B cell (primary cell): Measurements from ENCODE around the gene EML6. TPM values are rescaled to one million over a fixed set of nuclear protein-coding genes. Genes with fewer than 3 reads are reported as not detected.

Experiments
- ATAC-seq: fragments of 200-7000 bp; cut with Tn5 transposase; one replicate; pipeline ENCODE4 v1.10.0; 2021; ENCODE audit warnings: low read depth, mild to moderate bottlenecking, moderate number of reproducible peaks, moderate library complexity
- CTCF ChIA-PET: fragments of 350-600 bp; sonication (Branson Sonifier 250); formaldehyde crosslinking; loops from one replicate; lab custom pipeline; 2021; ENCODE audit warnings: antibody characterized with exemption, inconsistent platforms; lab: Charles Lee
- POLR2A ChIA-PET: fragments of 350-600 bp; sonication (Branson Sonifier 250); formaldehyde crosslinking; loops from one replicate; lab custom pipeline; 2021; ENCODE audit warnings: antibody characterized with exemption; lab: Charles Lee
- DNase-seq: peaks from one replicate; pipeline ENCODE4 v3.0.0; 2013
- H2AFZ ChIP-seq: 2 replicates; pipeline ENCODE4 v1.6.1; 2012; ENCODE audit warnings: mild to moderate bottlenecking, low read depth, low read length; ENCODE audit not compliant: insufficient read depth, poor library complexity, severe bottlenecking
- H3K27ac ChIP-seq, 2 donors: 1 replicate in 1 of 2; 2 replicates in 1 of 2; pipeline ENCODE4 v1.5.1; 2012 to 2013; ENCODE audit warnings: low read length in 2 of 2, mild to moderate bottlenecking in 2 of 2, moderate library complexity in 1 of 2
- H3K27me3 ChIP-seq, 4 experiments: fragments of 200-600 bp in 1 of 4; sonication (generic) in 1 of 4; replicated peaks in 1 of 4; 1 replicate in 2 of 4; 2 replicates in 2 of 4; pipeline versions ENCODE4 v1.6.1 to v1.7.0; 2013 to 2016; ENCODE audit warnings: low read length in 3 of 4, mild to moderate bottlenecking in 2 of 4, mixed read lengths in 1 of 4, moderate library complexity in 1 of 4; ENCODE audit not compliant: insufficient read depth in 4 of 4, control insufficient read depth in 3 of 4; ENCODE audit errors: control extremely low read depth in 1 of 4
- H3K36me3 ChIP-seq, 2 experiments: replicated peaks in 1 of 2; 1 replicate in 1 of 2; 2 replicates in 1 of 2; pipeline versions ENCODE4 v1.6.1 to v1.7.1; 2013; ENCODE audit warnings: low read length in 1 of 2; ENCODE audit not compliant: insufficient read depth in 2 of 2, control insufficient read depth in 1 of 2; ENCODE audit errors: control extremely low read depth in 1 of 2, extremely low read depth in 1 of 2
- H3K4me1 ChIP-seq, 2 donors: fragments of 200-600 bp in 1 of 2; sonication (generic) in 1 of 2; 1 replicate in 1 of 2; 2 replicates in 1 of 2; pipeline versions ENCODE4 v1.5.1 to v1.6.1; 2013 to 2017; ENCODE audit warnings: low read length in 2 of 2; ENCODE audit not compliant: control insufficient read depth in 2 of 2, insufficient read depth in 2 of 2
- H3K4me2 ChIP-seq: replicated peaks from 2 replicates; pipeline ENCODE3; 2012; ENCODE audit warnings: mild to moderate bottlenecking, low read depth, low read length; ENCODE audit not compliant: poor library complexity, severe bottlenecking
- H3K4me3 ChIP-seq, 5 experiments: fragments of 200-600 bp in 1 of 5; sonication (generic) in 1 of 5; 1 replicate in 3 of 5; 2 replicates in 2 of 5; pipeline versions ENCODE4 v1.5.1 to v1.7.0; 2011 to 2016; ENCODE audit warnings: low read length in 4 of 5, mild to moderate bottlenecking in 4 of 5, low read depth in 2 of 5, control low read depth in 1 of 5, moderate library complexity in 1 of 5; ENCODE audit not compliant: insufficient read depth in 1 of 5; ENCODE audit errors: control extremely low read depth in 1 of 5, extremely low read depth in 1 of 5
- H3K79me2 ChIP-seq: fragments of 200-600 bp; sonication (generic); one replicate; pipeline ENCODE4 v1.6.0; 2016; ENCODE audit warnings: low read length; ENCODE audit not compliant: control insufficient read depth, insufficient read depth
- H3K9ac ChIP-seq: fragments of 200-600 bp; sonication (generic); 2 replicates; pipeline ENCODE4 v1.6.1; 2017; ENCODE audit warnings: mild to moderate bottlenecking, low read length, moderate library complexity
- H3K9me3 ChIP-seq, 3 donors: one replicate each; pipeline versions ENCODE4 v1.6.1 to v1.7.1; 2013; ENCODE audit warnings: low read length in 2 of 3; ENCODE audit not compliant: control insufficient read depth in 2 of 3, insufficient read depth in 1 of 3; ENCODE audit errors: control extremely low read depth in 1 of 3
- H4K20me1 ChIP-seq: 2 replicates; pipeline ENCODE4 v1.6.0; 2012; ENCODE audit warnings: mild to moderate bottlenecking, low read length; ENCODE audit not compliant: insufficient read depth, control insufficient read depth, poor library complexity, severe bottlenecking
- H3K27ac Mint-ChIP-seq: one replicate; pipeline ENCODE4 v1.8.0; 2021; ENCODE audit warnings: mixed read lengths
- H3K27me3 Mint-ChIP-seq: one replicate; pipeline ENCODE4 v1.8.0; 2021; ENCODE audit warnings: mixed read lengths
- H3K4me1 Mint-ChIP-seq: one replicate; pipeline ENCODE4 v1.8.0; 2021; ENCODE audit warnings: mixed read lengths
- H3K4me3 Mint-ChIP-seq: one replicate; pipeline ENCODE4 v1.8.0; 2021; ENCODE audit warnings: mixed read lengths
- H3K9me3 Mint-ChIP-seq: one replicate; pipeline ENCODE4 v1.8.0; 2022; ENCODE audit warnings: mixed read lengths; ENCODE audit not compliant: insufficient read depth
- CTCF ChIP-seq: fragments of 200-600 bp; IDR thresholded peaks from one replicate; pipeline ENCODE4 v1.8.0; 2022; ENCODE audit warnings: antibody characterized with exemption, mild to moderate bottlenecking
- EZH2 ChIP-seq: IDR thresholded peaks from 2 replicates; pipeline ENCODE4 v1.6.1; 2012; ENCODE audit warnings: borderline replicate concordance, low read depth, mild to moderate bottlenecking, moderate library complexity, low read length; ENCODE audit not compliant: insufficient read depth, poor library complexity, severe bottlenecking
- WGBS: methylation state at CpG from one replicate; pipeline ENCODE4 v1.1.5; 2013; ENCODE audit warnings: missing lambda C conversion rate; ENCODE audit not compliant: insufficient coverage; 5-methylcytosine and 5-hydroxymethylcytosine counted together
- intact Hi-C: fragments of 100-400 bp; cut with micrococcal nuclease; formaldehyde crosslinking; loops from one replicate; pipeline ENCODE4 v1.10.0; 2022
- polyA plus RNA-seq: library from polyadenylated mRNA; depleted of rRNA; stranded (reverse); fragments of >200 nt; gene quantifications from 2 replicates; pipeline ENCODE4 v1.2.3, GENCODE V29; 2012
- total RNA-seq, 2 donors: library from RNA; stranded (reverse); fragments of 120-200 nt in 1 of 2; gene quantifications; 1 replicate in 1 of 2; 2 replicates in 1 of 2; pipeline versions ENCODE4 v1.2.3 to v1.2.4, GENCODE V29; 2013 to 2022

EML6 gene
- total and polyA plus RNA-seq, 2 donors (not counting 1 experiment from before 2014, with no cell fraction given) = 42.5 to 53.7 TPM

DNA sequence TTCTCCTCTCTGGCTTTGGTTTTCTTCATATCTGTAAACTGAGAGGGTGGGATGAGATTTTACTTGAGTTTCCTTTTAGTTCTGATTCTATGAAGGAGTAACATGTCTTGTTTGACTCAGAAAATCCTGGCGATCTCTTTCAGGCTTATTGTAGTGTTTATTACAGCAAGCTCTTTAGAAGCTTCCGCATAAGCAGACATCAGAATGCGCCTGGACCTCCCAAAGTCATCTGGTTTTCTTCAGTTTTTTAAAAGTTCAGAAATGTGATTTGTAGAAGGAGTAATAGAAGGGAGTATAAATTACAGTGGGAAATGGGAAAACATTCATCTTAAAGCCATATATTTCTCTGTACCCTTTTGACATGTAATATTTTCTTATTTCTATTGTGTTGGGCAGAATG is 68.4 kb downstream of the EML6 start:
- Histone ChIP-seq H3K27ac (no peak overlapping the region), H3K4me3 (no peak overlapping the region), H3K36me3 (no peaks in the 10 kb centered on the region), H3K79me2 (no peaks in the 10 kb centered on the region), H3K9me3 (peaks cover 0 to 5% (median 0%) of the 10 kb centered on the region in 3 donors), H3K4me2 (no peak overlapping the region), H3K27me3 (no peaks in the 10 kb centered on the region), H3K9ac (no peak overlapping the region), H3K4me1 (peaks cover 14 to 18% of the 10 kb centered on the region in 2 donors), H2AFZ (no peak overlapping the region), H4K20me1 (no peaks in the 10 kb centered on the region)
- no peak for DNase-seq
- ATAC-seq = no peak
- ChIA-PET POLR2A (no interaction called here), CTCF (interaction anchor here (0.6 kb wide), 1 partner anchor 187 kb away, joined by 6 read pairs; no protein-coding TSS in a partner anchor)
- Mint-ChIP-seq H3K4me3 (no peak overlapping the region), H3K9me3 (no peaks in the 10 kb centered on the region), H3K27ac (no peak overlapping the region), H3K4me1 (peaks cover 29% of the 10 kb centered on the region), H3K27me3 (no peaks in the 10 kb centered on the region)
- TF ChIP-seq CTCF (no peak), EZH2 (no peak)
- no CpG with 5 or more reads among the region's 3 CpGs for WGBS
- intact Hi-C loops = no loop called here

DNA sequence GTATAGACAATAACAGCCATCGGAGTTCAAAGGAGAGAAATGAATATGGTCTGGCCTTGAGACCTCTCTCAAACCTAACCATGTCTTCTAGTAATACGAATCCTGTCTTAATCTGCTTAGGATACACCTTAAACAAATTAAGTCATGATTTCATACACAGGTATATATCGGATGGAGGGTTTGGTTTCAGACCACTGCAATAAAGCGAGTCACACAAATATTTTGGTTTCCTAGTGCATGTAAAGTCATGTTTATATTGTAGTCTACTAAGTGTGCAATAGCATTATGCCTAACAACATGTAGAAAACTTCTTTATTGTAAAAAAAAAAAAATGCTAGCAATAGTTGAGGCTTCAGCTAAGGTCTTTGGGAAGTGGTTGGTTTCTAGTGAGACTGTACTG is 73.8 kb downstream of the EML6 start:
- no peaks in the 10 kb centered on the region for H3K27me3 ChIP-seq

More for the DNA sequence above, 73.8 kb downstream of the EML6 start:
- Histone ChIP-seq H3K79me2 (no peaks in the 10 kb centered on the region), H3K4me3 (no peak overlapping the region), H3K9ac (no peak overlapping the region), H3K9me3 (no peaks in the 10 kb centered on the region), H3K4me1 (no peaks in the 10 kb centered on the region), H3K4me2 (no peak overlapping the region), H3K36me3 (no peaks in the 10 kb centered on the region), H3K27ac (no peak overlapping the region), H2AFZ (no peak overlapping the region), H4K20me1 (no peaks in the 10 kb centered on the region)
- ChIA-PET POLR2A (no interaction called here), CTCF (interaction anchor here (0.9 to 1.7 kb wide), 2 partner anchors 14 to 41 kb away, joined by 3 to 5 read pairs; no protein-coding TSS in a partner anchor)
- H3K27ac Mint-ChIP-seq = no peak overlapping the region
- no peak for ATAC-seq
- TF ChIP-seq CTCF (no peak), EZH2 (no peak)
- H3K27me3 Mint-ChIP-seq = no peaks in the 10 kb centered on the region
- DNase-seq = no peak
- no peaks in the 10 kb centered on the region for H3K9me3 Mint-ChIP-seq
- intact Hi-C loops = no loop called here
- WGBS = no CpG with 5 or more reads among the region's 4 CpGs
- H3K4me3 Mint-ChIP-seq = no peak overlapping the region
- H3K4me1 Mint-ChIP-seq = no peaks in the 10 kb centered on the region
